Tibial artery (tissue), 4 donors: Measurements from ENCODE around the gene MSI2.

Source experiments
- DNase-seq, 2 donors: peaks; one replicate each; pipeline ENCODE4 v3.0.0-alpha.2; 2019
- H3K27ac ChIP-seq, 2 donors: fragments of 200-600 bp; sonication (generic) in 1 of 2; 1 replicate in 1 of 2; 2 replicates in 1 of 2; pipeline ENCODE4 v1.5.1; 2018 to 2019; ENCODE audit warnings: mild to moderate bottlenecking in 1 of 2
- H3K27me3 ChIP-seq, 2 donors: fragments of 200-600 bp; sonication (generic) in 1 of 2; one replicate each; pipeline versions ENCODE4 v1.5.1 to v1.6.0; 2016 to 2019
- H3K36me3 ChIP-seq, 3 donors: fragments of 200-600 bp; sonication (generic) in 2 of 3; one replicate each; pipeline ENCODE4 v1.5.1; 2016 to 2019; ENCODE audit warnings: mild to moderate bottlenecking in 2 of 3
- H3K4me1 ChIP-seq, 4 donors: fragments of 200-600 bp; sonication (generic) in 2 of 4; 1 replicate in 3 of 4; 2 replicates in 1 of 4; pipeline ENCODE4 v1.5.1; 2016 to 2019
- H3K4me3 ChIP-seq, 2 donors: fragments of 200-600 bp; sonication (generic) in 1 of 2; 1 replicate in 1 of 2; 2 replicates in 1 of 2; pipeline ENCODE4 v1.5.1; 2018 to 2019; ENCODE audit warnings: mild to moderate bottlenecking in 2 of 2
- H3K9me3 ChIP-seq, 3 donors: fragments of 200-600 bp; sonication (generic) in 1 of 3; one replicate each; pipeline ENCODE4 v1.5.1; 2016 to 2019
- intact Hi-C: fragments of 100-400 bp; cut with DNase I; formaldehyde crosslinking; loops from one replicate; pipeline ENCODE4 v1.15.0; 2023; ENCODE audit warnings: low total_unique reads
- TF ChIP-seq, protein P1 (sequence below), 2 experiments: fragments of 200-600 bp in 1 of 2; fragments of 450-650 bp in 1 of 2; IDR thresholded peaks; one replicate each; pipeline ENCODE4 v1.5.1; 2017 to 2019; ENCODE audit warnings: antibody characterized with exemption in 2 of 2, mild to moderate bottlenecking in 1 of 2, moderate library complexity in 1 of 2

The MSI2 gene

DNA sequence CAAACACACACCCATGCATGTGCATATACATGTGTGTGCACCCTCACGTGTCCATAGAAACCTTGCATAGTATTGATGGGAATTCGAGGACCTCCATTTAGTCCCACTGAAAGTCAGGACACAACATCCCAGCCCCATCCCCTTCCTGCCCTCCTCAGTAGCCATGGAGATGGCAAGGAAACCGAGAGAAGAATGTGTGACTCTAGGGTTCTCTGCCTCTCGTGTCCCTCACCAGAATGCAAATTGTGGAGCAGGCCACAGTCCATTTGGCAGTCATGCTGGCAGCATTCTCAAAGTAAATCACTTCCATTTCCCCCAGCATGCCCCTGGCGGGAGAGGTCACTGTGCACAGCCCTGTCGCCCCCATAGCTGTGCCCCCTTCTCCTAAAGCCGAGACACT lies 141.1 kb downstream of the MSI2 start:
- peaks cover 0 to 12% (median 6%) of the 10 kb centered on the region in 3 donors for H3K9me3 ChIP-seq
- no peaks in the 10 kb centered on the region for H3K4me1 ChIP-seq
- no peak overlapping the region for H3K4me3 ChIP-seq
- H3K27me3 ChIP-seq, result no peaks in the 10 kb centered on the region
- no peak overlapping the region for H3K27ac ChIP-seq
- H3K36me3 ChIP-seq, result peaks cover 10 to 14% (median 11%) of the 10 kb centered on the region in 3 donors
- intact Hi-C loops, result no loop called here
- TF ChIP-seq, protein P1, sequence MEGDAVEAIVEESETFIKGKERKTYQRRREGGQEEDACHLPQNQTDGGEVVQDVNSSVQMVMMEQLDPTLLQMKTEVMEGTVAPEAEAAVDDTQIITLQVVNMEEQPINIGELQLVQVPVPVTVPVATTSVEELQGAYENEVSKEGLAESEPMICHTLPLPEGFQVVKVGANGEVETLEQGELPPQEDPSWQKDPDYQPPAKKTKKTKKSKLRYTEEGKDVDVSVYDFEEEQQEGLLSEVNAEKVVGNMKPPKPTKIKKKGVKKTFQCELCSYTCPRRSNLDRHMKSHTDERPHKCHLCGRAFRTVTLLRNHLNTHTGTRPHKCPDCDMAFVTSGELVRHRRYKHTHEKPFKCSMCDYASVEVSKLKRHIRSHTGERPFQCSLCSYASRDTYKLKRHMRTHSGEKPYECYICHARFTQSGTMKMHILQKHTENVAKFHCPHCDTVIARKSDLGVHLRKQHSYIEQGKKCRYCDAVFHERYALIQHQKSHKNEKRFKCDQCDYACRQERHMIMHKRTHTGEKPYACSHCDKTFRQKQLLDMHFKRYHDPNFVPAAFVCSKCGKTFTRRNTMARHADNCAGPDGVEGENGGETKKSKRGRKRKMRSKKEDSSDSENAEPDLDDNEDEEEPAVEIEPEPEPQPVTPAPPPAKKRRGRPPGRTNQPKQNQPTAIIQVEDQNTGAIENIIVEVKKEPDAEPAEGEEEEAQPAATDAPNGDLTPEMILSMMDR (IDR thresholded peaks at IDR 0.05), result no peak
- DNase-seq, result peak in 1 of 2 donors; percentile 25

DNA sequence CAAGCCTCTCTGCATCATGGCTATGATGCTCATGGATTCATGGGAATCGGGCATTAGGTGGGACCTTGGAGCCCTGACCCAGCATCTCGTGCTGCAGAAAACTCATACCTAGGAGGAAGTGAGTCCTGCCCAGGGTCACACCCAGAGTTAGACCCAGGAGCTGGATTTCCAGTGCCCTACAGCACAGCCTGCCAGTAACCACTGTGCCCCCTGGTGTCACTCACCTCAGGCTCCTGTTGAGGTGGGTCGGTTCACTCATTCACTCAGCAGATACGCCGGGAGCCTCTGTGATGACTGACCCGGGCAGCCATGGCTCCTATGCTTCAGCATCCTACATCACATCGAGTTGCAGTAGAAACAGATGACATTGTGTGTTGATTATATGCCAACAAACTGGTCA lies 143.4 kb downstream of the MSI2 start:
- Histone ChIP-seq H3K27ac (no peak overlapping the region), H3K4me1 (no peaks in the 10 kb centered on the region), H3K36me3 (peaks cover 4 to 15% (median 6%) of the 10 kb centered on the region in 3 donors), H3K27me3 (no peaks in the 10 kb centered on the region), H3K9me3 (no peaks in the 10 kb centered on the region), H3K4me3 (no peak overlapping the region)
- DNase-seq, result no peak
- TF ChIP-seq, protein P1 (IDR thresholded peaks at IDR 0.05), result no peak
- intact Hi-C loops, result no loop called here

DNA sequence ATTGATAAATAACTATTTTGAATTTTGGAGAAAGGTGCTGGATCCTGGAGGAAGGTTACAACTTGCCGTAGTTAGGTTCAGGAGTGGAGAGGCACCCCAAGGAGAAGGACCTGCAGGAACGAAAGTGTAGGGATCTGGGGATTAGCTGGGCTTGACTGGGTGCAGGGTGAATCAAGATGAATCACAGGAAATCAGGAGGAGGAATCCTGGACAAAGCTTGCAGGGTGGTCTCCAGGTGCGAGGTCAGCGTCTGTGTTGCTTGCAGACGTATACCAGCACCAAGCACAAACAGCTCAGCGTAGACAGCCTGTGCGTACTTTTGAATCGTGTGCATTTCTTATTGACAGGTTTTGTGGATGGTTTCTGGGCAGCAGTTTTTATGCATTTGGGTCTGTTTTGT lies 144.3 kb downstream of the MSI2 start:
- Histone ChIP-seq H3K9me3 (no peaks in the 10 kb centered on the region), H3K4me3 (no peak overlapping the region), H3K4me1 (no peaks in the 10 kb centered on the region), H3K36me3 (peaks cover 4 to 15% (median 6%) of the 10 kb centered on the region in 3 donors), H3K27me3 (no peaks in the 10 kb centered on the region), H3K27ac (no peak overlapping the region)
- TF ChIP-seq, protein P1 (IDR thresholded peaks at IDR 0.05), result no peak
- DNase-seq, result no peak
- intact Hi-C loops, result no loop called here

DNA sequence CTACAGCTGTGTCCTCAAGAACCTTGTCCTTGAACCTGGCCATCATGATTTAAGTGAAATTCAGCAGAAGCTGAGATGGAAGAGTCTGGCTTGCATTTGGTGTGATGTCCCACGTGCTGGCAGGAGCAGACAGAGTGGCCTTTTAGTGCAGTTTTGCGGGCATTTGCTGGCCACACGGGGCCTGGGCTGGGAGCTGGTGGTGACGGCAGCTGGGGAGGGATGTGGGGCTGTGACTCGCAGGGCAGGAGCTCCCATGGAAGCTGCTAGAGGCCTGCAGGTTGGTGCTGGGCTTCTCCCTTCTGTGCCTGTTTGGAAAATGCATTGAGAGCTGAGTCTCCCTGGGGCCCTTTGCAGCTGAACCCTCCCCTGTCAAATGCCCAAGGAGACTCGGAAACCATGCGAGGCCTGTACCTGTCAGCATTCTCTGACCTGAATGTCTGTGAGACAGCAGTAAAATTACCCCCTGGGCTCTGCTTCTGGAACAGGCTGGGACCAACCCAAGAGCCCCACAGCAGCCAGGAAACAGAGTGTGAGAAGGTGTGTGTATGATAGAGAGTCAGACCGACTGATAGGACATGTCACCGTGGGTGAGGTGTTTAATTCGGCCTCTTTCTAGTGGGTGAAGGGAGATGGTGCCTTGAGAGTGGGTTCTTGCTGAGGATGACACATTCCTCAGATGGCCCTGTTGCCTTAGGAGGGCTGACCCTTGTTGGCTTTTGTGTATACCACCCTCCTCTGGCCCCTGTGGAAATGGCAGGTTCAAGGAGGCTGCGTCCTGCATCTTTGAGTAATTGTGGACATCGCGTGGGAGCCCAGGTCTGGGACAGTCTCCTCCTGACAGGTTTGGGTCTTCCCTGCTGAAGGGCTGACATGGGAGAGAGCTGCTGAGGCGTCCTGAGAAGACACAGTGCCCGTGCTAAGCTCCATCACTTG lies 145.5 kb downstream of the MSI2 start:
- Histone ChIP-seq H3K27ac (no peak overlapping the region), H3K4me1 (peaks cover 0 to 4% (median 0%) of the 10 kb centered on the region in 4 donors)
- DNase-seq, result no peak

DNA sequence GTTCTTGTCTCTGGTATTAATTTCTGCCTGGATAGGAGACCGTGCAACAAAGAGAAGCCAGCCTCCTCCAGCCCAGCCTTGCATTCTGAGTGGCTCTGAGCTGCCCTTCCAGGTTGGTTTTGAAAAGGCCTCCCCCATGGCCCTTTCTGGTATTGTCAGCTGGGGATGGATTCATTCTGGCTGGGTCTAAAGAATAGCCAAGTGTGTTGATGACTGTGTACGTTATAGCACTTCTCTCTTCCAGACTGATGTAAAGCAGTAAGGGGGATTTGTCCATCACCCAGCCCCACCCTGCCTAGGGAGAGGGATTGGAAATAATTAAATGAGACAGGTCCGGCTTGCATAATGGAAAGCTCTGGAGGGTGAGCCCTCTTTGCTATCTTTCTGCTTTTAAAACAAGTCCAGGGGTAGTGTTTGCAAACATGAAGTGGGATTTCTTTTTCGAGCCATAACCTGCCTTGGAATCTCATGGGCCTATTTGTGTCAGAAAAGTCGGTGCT lies 146.4 kb downstream of the MSI2 start:
- H3K4me1 ChIP-seq, result peaks cover 0 to 7% (median 0%) of the 10 kb centered on the region in 4 donors
- peaks cover 4 to 15% (median 6%) of the 10 kb centered on the region in 3 donors for H3K36me3 ChIP-seq
- no peak overlapping the region for H3K27ac ChIP-seq
- TF ChIP-seq, protein P1 (IDR thresholded peaks at IDR 0.05), result no peak
- no peaks in the 10 kb centered on the region for H3K27me3 ChIP-seq
- no peaks in the 10 kb centered on the region for H3K9me3 ChIP-seq
- no peak overlapping the region for H3K4me3 ChIP-seq
- intact Hi-C loops, result no loop called here
- no peak for DNase-seq

More for the DNA sequence above, 145.5 kb downstream of the MSI2 start:
- H3K9me3 ChIP-seq, result no peaks in the 10 kb centered on the region
- intact Hi-C loops, result no loop called here
- no peak overlapping the region for H3K4me3 ChIP-seq
- no peaks in the 10 kb centered on the region for H3K27me3 ChIP-seq
- TF ChIP-seq, protein P1 (IDR thresholded peaks at IDR 0.05), result no peak
- peaks cover 4 to 15% (median 6%) of the 10 kb centered on the region in 3 donors for H3K36me3 ChIP-seq
